T-helper 1 cell (primary cell): Measurements from ENCODE around the gene OOSP1.
"Not testable (repeated sequence)": the region's sequence is repeated elsewhere in the genome, so short reads cannot be mapped to it uniquely, and the experiment has no call there.

Source experiments
- DNase-seq, 5 donors: peaks; one replicate each; pipeline ENCODE4 v3.0.0-alpha.2; 2012 to 2020
- total RNA-seq, 4 donors: gene quantifications; one replicate each; lab custom pipeline; 2026; lab: John Stamatoyannopoulos, UW

The OOSP1 gene
- total RNA-seq, result 0 reads per million in 4 donors

GRCh38 chr11:59938132-59938531, at the start of gene OOSP1:
OOSP1 (plus strand) TSS chr11:59938432; CDS start chr11:59938455, 23 bp downstream.
- no peak for DNase-seq

GRCh38 chr11:59891781-59892181, 46.5 kb upstream of the OOSP1 start:
- no peak for DNase-seq

- no peak for DNase-seq
These were observed 43.6 kb upstream of the OOSP1 start for GRCh38 chr11:59894616-59895015.

- DNase-seq, result no peak
These were observed 40.2 kb upstream of the OOSP1 start for GRCh38 chr11:59898046-59898445.

- DNase-seq, result no peak
These were observed 39.6 kb upstream of the OOSP1 start for GRCh38 chr11:59898650-59899049.

- DNase-seq, result no peak
These were observed 38.7 kb upstream of the OOSP1 start for GRCh38 chr11:59899532-59899931.

- DNase-seq, result no peak
These were observed 37.7 kb upstream of the OOSP1 start for GRCh38 chr11:59900366-59901126.

- DNase-seq, result no peak
These were observed 36.9 kb upstream of the OOSP1 start for GRCh38 chr11:59901306-59901705.

GRCh38 chr11:59903569-59903968, 34.7 kb upstream of the OOSP1 start:
- DNase-seq, result not testable (repeated sequence)

- DNase-seq, result no peak
These were observed 19.8 kb upstream of the OOSP1 start for GRCh38 chr11:59918480-59918879.

GRCh38 chr11:59918987-59919589, 19.1 kb upstream of the OOSP1 start:
- DNase-seq, result peak in 2 of 5 donors; percentile 1 to 30

- DNase-seq, result no peak
These were observed 14.4 kb upstream of the OOSP1 start for GRCh38 chr11:59923813-59924212.

- DNase-seq, result no peak
These were observed 6.5 kb upstream of the OOSP1 start for GRCh38 chr11:59931688-59932087.

- no peak for DNase-seq
These were observed 486 bp downstream of the OOSP1 start for GRCh38 chr11:59938718-59939117.

- DNase-seq, result no peak
These were observed 1.2 kb downstream of the OOSP1 start for GRCh38 chr11:59939482-59939881.

- no peak for DNase-seq
These were observed 2.9 kb downstream of the OOSP1 start for GRCh38 chr11:59941091-59941490.

GRCh38 chr11:59943997-59944714, 5.9 kb downstream of the OOSP1 start:
- DNase-seq, result no peak

GRCh38 chr11:59944720-59945119, 6.5 kb downstream of the OOSP1 start:
- DNase-seq, result no peak

- no peak for DNase-seq
These were observed 15.4 kb downstream of the OOSP1 start for GRCh38 chr11:59953463-59954218.

- DNase-seq, result no peak
These were observed 16.1 kb downstream of the OOSP1 start for GRCh38 chr11:59954219-59954847.

- no peak for DNase-seq
These were observed 18.9 kb downstream of the OOSP1 start for GRCh38 chr11:59957094-59957493.
